Aorta (tissue), 5 donors: ENCODE measurements around the gene TVP23C. TPM values are rescaled to one million over a fixed set of nuclear protein-coding genes. Genes with fewer than 3 reads are reported as not detected.

ENCODE experiments used
- ATAC-seq: fragments of 200-7000 bp; cut with Tn5 transposase; one replicate; pipeline ENCODE4 v1.9.1; 2022; ENCODE audit warnings: moderate library complexity; ENCODE audit not compliant: low FRiP score
- DNase-seq, 2 donors: peaks; one replicate each; pipeline ENCODE4 v3.0.0-alpha.2; 2020
- H3K27ac ChIP-seq, 2 donors: one replicate each; pipeline ENCODE4 v1.5.1; 2013; ENCODE audit warnings: low read length in 2 of 2, mild to moderate bottlenecking in 2 of 2, moderate library complexity in 2 of 2, control low read depth in 1 of 2, inconsistent platforms in 1 of 2, low read depth in 1 of 2
- H3K27me3 ChIP-seq, 2 donors: one replicate each; pipeline ENCODE4 v1.6.1; 2013; ENCODE audit warnings: control low read depth in 1 of 2, low read length in 1 of 2, mild to moderate bottlenecking in 1 of 2, moderate library complexity in 1 of 2; ENCODE audit not compliant: insufficient read depth in 2 of 2, control insufficient read depth in 1 of 2
- H3K36me3 ChIP-seq, 2 donors: one replicate each; pipeline ENCODE4 v1.6.1; 2013; ENCODE audit warnings: control low read depth in 1 of 2, low read length in 1 of 2, mild to moderate bottlenecking in 1 of 2; ENCODE audit not compliant: insufficient read depth in 2 of 2, control insufficient read depth in 1 of 2
- H3K4me1 ChIP-seq, 2 donors: one replicate each; pipeline ENCODE4 v1.6.1; 2013; ENCODE audit warnings: low read length in 2 of 2, control low read depth in 1 of 2, mild to moderate bottlenecking in 1 of 2, moderate library complexity in 1 of 2; ENCODE audit not compliant: insufficient read depth in 2 of 2, control insufficient read depth in 1 of 2
- H3K4me3 ChIP-seq, 2 donors: one replicate each; pipeline ENCODE4 v1.5.1; 2013; ENCODE audit warnings: low read length in 2 of 2, control low read depth in 1 of 2, mild to moderate bottlenecking in 1 of 2
- H3K9me3 ChIP-seq: one replicate; pipeline ENCODE4 v1.6.1; 2013; ENCODE audit warnings: mild to moderate bottlenecking, low read length; ENCODE audit not compliant: control insufficient read depth
- WGBS, 2 donors: extraction: QIAGEN DNeasy Blood & Tissue Kit; methylation state at CpG; one replicate each; pipeline ENCODE4 v1.1.7; 2013; 5-methylcytosine and 5-hydroxymethylcytosine counted together
- intact Hi-C, 2 donors: fragments of 100-400 bp; cut with DNase I; formaldehyde crosslinking; loops; one replicate each; pipeline versions ENCODE4 v1.14.2 to v1.15.0; 2022
- polyA plus RNA-seq, 2 donors: library from polyadenylated mRNA; stranded (reverse); fragments of 200-250 nt; gene quantifications; one replicate each; pipeline ENCODE4 v1.2.3, GENCODE V29; 2013
- total RNA-seq, 2 donors: library from RNA; stranded (reverse); fragmentation: NEBNext Ultra II Directional; extraction: Animal tissue kit (Norgen Biotek cat#: 25700); gene quantifications; one replicate each; pipeline ENCODE4 v1.2.1, GENCODE V29; 2021
- donor health status: healthy with polysubstance abuse.
- donor health status: Bipolar disorder and iron deficiency.
- donor health status: DM: no; HTN: no; CAD: no.
- donor health status: DM: no; HTN: no; CAD: no.
- donor health status: DM: yes; HTN: yes; CAD: no.

Gene TVP23C
- total and polyA plus RNA-seq, 4 donors: 2.4 to 39.4 (median 20.9) TPM

GRCh38 chr17:15492791-15493692 lies 70.2 kb downstream of the TVP23C start:
- Histone ChIP-seq H3K9me3 (no peaks in the 10 kb centered on the region), H3K4me3 (no peak overlapping the region), H3K36me3 (peaks cover 4 to 5% of the 10 kb centered on the region in 2 donors), H3K27me3 (no peaks in the 10 kb centered on the region), H3K27ac (no peak overlapping the region), H3K4me1 (no peaks in the 10 kb centered on the region)
- ATAC-seq: no peak
- DNase-seq: no peak
- intact Hi-C loops: no loop called here
- 93 to 95% methylated on average over 8 of the region's 8 CpGs for WGBS, 2 donors

GRCh38 chr17:15492186-15492585 lies 71.1 kb downstream of the TVP23C start:
- ATAC-seq: no peak
- DNase-seq: no peak
- H3K9me3 ChIP-seq: no peaks in the 10 kb centered on the region
- intact Hi-C loops: no loop called here
- no peaks in the 10 kb centered on the region for H3K27me3 ChIP-seq
- no peak overlapping the region for H3K27ac ChIP-seq
- WGBS, 2 donors: 93 to 96% methylated on average over 4 of the region's 4 CpGs
- H3K4me3 ChIP-seq: no peak overlapping the region
- no peaks in the 10 kb centered on the region for H3K4me1 ChIP-seq
- H3K36me3 ChIP-seq: peaks cover 3 to 5% of the 10 kb centered on the region in 2 donors

GRCh38 chr17:15490634-15491261 lies 72.5 kb downstream of the TVP23C start:
- DNase-seq (peak; percentile 71 to 83), ATAC-seq (peak; percentile 81)
- Histone ChIP-seq H3K27ac (no peak overlapping the region), H3K27me3 (no peaks in the 10 kb centered on the region), H3K36me3 (peaks cover 0 to 3% of the 10 kb centered on the region in 2 donors), H3K4me1 (no peaks in the 10 kb centered on the region), H3K4me3 (no peak overlapping the region), H3K9me3 (no peaks in the 10 kb centered on the region)
- intact Hi-C loops: no loop called here
- WGBS, 2 donors: 60 to 71% methylated on average over 11 of the region's 11 CpGs

- Histone ChIP-seq H3K4me3 (no peak overlapping the region), H3K9me3 (no peaks in the 10 kb centered on the region), H3K4me1 (no peaks in the 10 kb centered on the region), H3K36me3 (peaks cover 0 to 3% of the 10 kb centered on the region in 2 donors), H3K27me3 (no peaks in the 10 kb centered on the region), H3K27ac (no peak overlapping the region)
- DNase-seq (no peak), ATAC-seq (no peak)
- intact Hi-C loops: no loop called here
- 84 to 86% methylated on average over 2 of the region's 2 CpGs for WGBS, 2 donors
Measured at GRCh38 chr17:15488557-15488956, 74.7 kb downstream of the TVP23C start.

- DNase-seq (no peak), ATAC-seq (no peak)
- H3K27ac ChIP-seq: no peak overlapping the region
- no peaks in the 10 kb centered on the region for H3K9me3 ChIP-seq
- no peaks in the 10 kb centered on the region for H3K4me1 ChIP-seq
- intact Hi-C loops: no loop called here
- H3K36me3 ChIP-seq: no peaks in the 10 kb centered on the region
- H3K27me3 ChIP-seq: no peaks in the 10 kb centered on the region
- H3K4me3 ChIP-seq: no peak overlapping the region
- 74 to 80% methylated on average over 4 of the region's 4 CpGs for WGBS, 2 donors
Measured at GRCh38 chr17:15485045-15485444, 78.2 kb downstream of the TVP23C start.

- Histone ChIP-seq H3K36me3 (no peaks in the 10 kb centered on the region), H3K27ac (no peak overlapping the region), H3K9me3 (no peaks in the 10 kb centered on the region), H3K4me1 (no peaks in the 10 kb centered on the region), H3K27me3 (no peaks in the 10 kb centered on the region), H3K4me3 (no peak overlapping the region)
- ATAC-seq: no peak
- 77 to 79% methylated on average over 4 of the region's 4 CpGs for WGBS, 2 donors
- DNase-seq: no peak
- intact Hi-C loops: no loop called here
Measured at GRCh38 chr17:15483431-15483830, 79.9 kb downstream of the TVP23C start.

GRCh38 chr17:15482476-15482875 lies 80.8 kb downstream of the TVP23C start:
- DNase-seq (no peak), ATAC-seq (no peak)
- Histone ChIP-seq H3K27me3 (no peaks in the 10 kb centered on the region), H3K36me3 (no peaks in the 10 kb centered on the region), H3K4me1 (no peaks in the 10 kb centered on the region), H3K27ac (no peak overlapping the region), H3K4me3 (no peak overlapping the region), H3K9me3 (no peaks in the 10 kb centered on the region)
- 81 to 85% methylated on average over 6 of the region's 6 CpGs for WGBS, 2 donors
- intact Hi-C loops: no loop called here

GRCh38 chr17:15481481-15481880 lies 81.8 kb downstream of the TVP23C start:
- no peak for ATAC-seq
- DNase-seq: no peak
- H3K9me3 ChIP-seq: no peaks in the 10 kb centered on the region
- WGBS, 2 donors: 83 to 85% methylated on average over 6 of the region's 6 CpGs
- no peaks in the 10 kb centered on the region for H3K27me3 ChIP-seq
- H3K36me3 ChIP-seq: no peaks in the 10 kb centered on the region
- H3K4me3 ChIP-seq: no peak overlapping the region
- intact Hi-C loops: no loop called here
- no peak overlapping the region for H3K27ac ChIP-seq
- no peaks in the 10 kb centered on the region for H3K4me1 ChIP-seq

- 85 to 86% methylated on average over 6 of the region's 6 CpGs for WGBS, 2 donors
- Histone ChIP-seq H3K9me3 (no peaks in the 10 kb centered on the region), H3K27me3 (no peaks in the 10 kb centered on the region), H3K36me3 (no peaks in the 10 kb centered on the region), H3K4me3 (no peak overlapping the region), H3K27ac (no peak overlapping the region), H3K4me1 (no peaks in the 10 kb centered on the region)
- no peak for DNase-seq
- no peak for ATAC-seq
- intact Hi-C loops: no loop called here
Measured at GRCh38 chr17:15480204-15480603, 83.1 kb downstream of the TVP23C start.
